Stimulated activated CD4-positive, alpha-beta T cell treated with anti-CD3 and anti-CD28 coated beads, Interleukin-15, amount 100 ng/mL, for 1 hour (primary cell): Measurements from ENCODE around the gene BRAT1.
"Not testable (repeated sequence)": the region's sequence is repeated elsewhere in the genome, so short reads cannot be mapped to it uniquely, and the experiment has no call there.

Experiments
- DNase-seq, 2 donors: peaks; one replicate each; pipeline ENCODE4 v3.0.0-alpha.2; 2020; ENCODE audit warnings: low read depth in 1 of 2, low spot score in 1 of 2

BRAT1 gene

GRCh38 chr7:2555121-2556052 is at the start of gene BRAT1:
BRAT1 (minus strand) TSS chr7:2555524; CDS start chr7:2554431, 1,093 bp downstream.
- DNase-seq = peak; percentile 89 to 93

GRCh38 chr7:2604608-2605174 is 49.4 kb upstream of the BRAT1 start:
- DNase-seq = no peak

GRCh38 chr7:2603044-2603965 is 48.0 kb upstream of the BRAT1 start:
- no peak for DNase-seq

- DNase-seq = no peak
Measured at GRCh38 chr7:2602406-2603043, 47.2 kb upstream of the BRAT1 start.

- no peak for DNase-seq
Measured at GRCh38 chr7:2601907-2602306, 46.6 kb upstream of the BRAT1 start.

- DNase-seq = no peak
Measured at GRCh38 chr7:2601065-2601464, 45.7 kb upstream of the BRAT1 start.

- DNase-seq = no peak
Measured at GRCh38 chr7:2598154-2598823, 43.0 kb upstream of the BRAT1 start.

- no peak for DNase-seq
Measured at GRCh38 chr7:2597273-2597640, 41.9 kb upstream of the BRAT1 start.

GRCh38 chr7:2596464-2597272 is 41.3 kb upstream of the BRAT1 start:
- DNase-seq = no peak

GRCh38 chr7:2595258-2595860 is 40.0 kb upstream of the BRAT1 start:
- DNase-seq = no peak

- DNase-seq = no peak
Measured at GRCh38 chr7:2594599-2594998, 39.3 kb upstream of the BRAT1 start.

- no peak for DNase-seq
Measured at GRCh38 chr7:2593036-2593727, 37.9 kb upstream of the BRAT1 start.

- DNase-seq = no peak
Measured at GRCh38 chr7:2592375-2592865, 37.1 kb upstream of the BRAT1 start.

- not testable (repeated sequence) for DNase-seq
Measured at GRCh38 chr7:2589941-2590340, 34.6 kb upstream of the BRAT1 start.

GRCh38 chr7:2589341-2589740 is 34.0 kb upstream of the BRAT1 start:
- DNase-seq = no peak

- no peak for DNase-seq
Measured at GRCh38 chr7:2587778-2588177, 32.5 kb upstream of the BRAT1 start.

- DNase-seq = no peak
Measured at GRCh38 chr7:2587134-2587533, 31.8 kb upstream of the BRAT1 start.

- DNase-seq = no peak
Measured at GRCh38 chr7:2586326-2587020, 31.1 kb upstream of the BRAT1 start.
